WI38 (cell line): Measurements from ENCODE around the gene KRTDAP.
"Not testable (repeated sequence)": the region's sequence is repeated elsewhere in the genome, so short reads cannot be mapped to it uniquely, and the experiment has no call there.

Experiments
- H3K4me3 ChIP-seq: 2 replicates; pipeline ENCODE4 v1.5.1; 2011; ENCODE audit warnings: low read depth, mild to moderate bottlenecking, control low read depth, low read length
- TF ChIP-seq, protein P1 (sequence below): IDR thresholded peaks from 2 replicates; pipeline ENCODE4 v1.5.1; 2012; ENCODE audit warnings: low read depth, mild to moderate bottlenecking, control low read depth, low read length

The KRTDAP gene

DNA sequence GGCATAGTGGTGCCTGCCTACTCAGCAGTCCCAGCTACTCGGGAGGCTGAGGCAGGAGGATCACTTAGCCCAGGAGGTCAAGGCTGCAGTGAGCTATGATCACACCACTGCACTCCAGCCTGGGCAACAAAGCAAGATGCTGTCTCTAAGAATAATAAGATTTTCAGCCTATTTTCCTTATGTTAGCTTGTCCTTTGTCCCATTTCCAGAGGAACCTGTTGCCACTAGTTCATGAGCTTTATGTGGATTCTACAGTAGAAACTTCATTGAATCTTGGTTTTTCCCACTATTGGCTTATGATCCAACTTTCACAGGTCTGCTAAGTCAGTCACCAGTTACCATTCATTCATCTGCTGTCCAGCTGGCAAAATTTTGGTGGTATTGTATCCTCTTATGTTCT lies 24.0 kb downstream of the KRTDAP start:
- TF ChIP-seq, protein P1, sequence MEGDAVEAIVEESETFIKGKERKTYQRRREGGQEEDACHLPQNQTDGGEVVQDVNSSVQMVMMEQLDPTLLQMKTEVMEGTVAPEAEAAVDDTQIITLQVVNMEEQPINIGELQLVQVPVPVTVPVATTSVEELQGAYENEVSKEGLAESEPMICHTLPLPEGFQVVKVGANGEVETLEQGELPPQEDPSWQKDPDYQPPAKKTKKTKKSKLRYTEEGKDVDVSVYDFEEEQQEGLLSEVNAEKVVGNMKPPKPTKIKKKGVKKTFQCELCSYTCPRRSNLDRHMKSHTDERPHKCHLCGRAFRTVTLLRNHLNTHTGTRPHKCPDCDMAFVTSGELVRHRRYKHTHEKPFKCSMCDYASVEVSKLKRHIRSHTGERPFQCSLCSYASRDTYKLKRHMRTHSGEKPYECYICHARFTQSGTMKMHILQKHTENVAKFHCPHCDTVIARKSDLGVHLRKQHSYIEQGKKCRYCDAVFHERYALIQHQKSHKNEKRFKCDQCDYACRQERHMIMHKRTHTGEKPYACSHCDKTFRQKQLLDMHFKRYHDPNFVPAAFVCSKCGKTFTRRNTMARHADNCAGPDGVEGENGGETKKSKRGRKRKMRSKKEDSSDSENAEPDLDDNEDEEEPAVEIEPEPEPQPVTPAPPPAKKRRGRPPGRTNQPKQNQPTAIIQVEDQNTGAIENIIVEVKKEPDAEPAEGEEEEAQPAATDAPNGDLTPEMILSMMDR = no peak
- no peak overlapping the region for H3K4me3 ChIP-seq

DNA sequence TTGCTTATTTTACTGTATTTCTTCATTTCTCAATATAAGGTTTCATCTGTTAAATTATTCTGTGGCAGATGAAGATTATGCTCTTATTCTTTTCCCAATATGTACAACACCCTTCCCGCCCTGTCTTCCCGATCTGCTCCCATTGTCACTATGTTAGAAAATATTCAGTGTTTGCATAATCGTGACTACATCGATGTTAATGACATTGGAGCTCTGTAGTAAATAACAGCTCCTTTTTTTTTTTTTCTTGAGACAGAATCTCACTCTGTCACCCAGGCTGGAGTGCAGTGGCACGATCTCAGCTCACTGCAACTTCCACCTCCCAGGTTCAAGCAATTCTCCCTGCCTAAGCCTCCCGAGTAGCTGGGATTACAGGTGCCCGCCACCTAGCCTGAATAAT lies 27.3 kb downstream of the KRTDAP start:
- not testable (repeated sequence) for H3K4me3 ChIP-seq

DNA sequence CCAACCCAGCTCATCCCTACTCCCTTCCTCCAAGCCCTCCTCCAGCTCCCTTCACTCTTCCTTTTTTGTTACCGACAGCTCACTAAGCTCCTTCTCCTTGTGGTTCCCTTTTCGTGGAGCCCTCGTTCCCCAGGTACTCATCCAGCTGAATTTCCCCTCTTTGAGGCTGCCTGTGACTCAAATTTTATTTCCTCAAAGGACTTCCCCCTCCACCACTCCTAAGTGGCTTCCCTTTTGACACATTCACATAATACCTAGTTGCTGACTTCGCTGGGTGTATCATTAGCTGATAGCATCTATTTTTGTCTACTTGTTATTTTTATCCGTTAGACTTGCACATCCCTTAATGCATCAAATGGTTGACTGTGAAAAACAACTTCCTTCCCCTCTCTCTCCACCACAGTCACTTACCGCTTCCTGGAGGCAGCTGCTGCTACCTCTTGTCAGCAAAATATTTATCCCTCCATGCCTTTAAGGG lies 27.7 kb downstream of the KRTDAP start:
- TF ChIP-seq, protein P1 = no peak
- no peak overlapping the region for H3K4me3 ChIP-seq

DNA sequence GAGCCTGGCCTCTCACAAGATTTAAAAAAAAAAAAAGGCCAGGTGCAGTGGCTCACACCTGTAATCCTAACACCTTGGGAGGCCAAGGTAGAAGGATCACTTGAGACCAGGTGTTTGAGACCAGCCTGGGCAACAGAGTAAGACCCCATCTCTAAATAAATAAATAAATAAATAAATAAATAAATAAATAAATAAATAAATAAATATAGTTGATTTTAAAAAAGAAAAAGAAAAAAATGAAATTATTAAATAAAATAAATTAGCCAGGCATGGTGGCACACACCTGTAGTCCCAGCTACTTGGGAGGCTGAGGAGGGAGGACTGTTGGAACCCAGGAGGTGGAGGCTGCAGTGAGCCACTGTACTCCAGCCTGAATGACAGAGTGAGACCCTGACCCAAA lies 28.5 kb downstream of the KRTDAP start:
- H3K4me3 ChIP-seq = not testable (repeated sequence)

DNA sequence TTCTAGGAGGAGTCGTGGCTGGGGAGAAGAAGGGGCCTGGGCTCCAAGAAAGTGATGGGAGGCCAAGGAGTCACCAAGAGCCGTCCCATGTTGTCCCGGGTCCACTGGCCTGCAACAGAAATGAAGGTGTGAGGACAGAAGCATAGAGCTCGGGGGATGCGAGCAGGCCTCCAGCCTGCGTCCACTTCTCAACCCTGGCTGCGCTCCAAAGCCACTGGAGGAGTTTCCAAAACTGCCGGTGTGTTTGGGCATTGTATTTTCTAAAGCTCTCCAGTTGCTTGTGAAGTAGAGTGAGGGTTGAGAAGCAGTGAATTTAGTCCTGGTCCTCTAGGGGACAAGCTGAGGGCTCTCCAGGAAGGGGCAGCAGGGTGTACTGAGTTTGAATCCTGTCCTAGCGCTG lies 29.2 kb downstream of the KRTDAP start:
- TF ChIP-seq, protein P1 = no peak

DNA sequence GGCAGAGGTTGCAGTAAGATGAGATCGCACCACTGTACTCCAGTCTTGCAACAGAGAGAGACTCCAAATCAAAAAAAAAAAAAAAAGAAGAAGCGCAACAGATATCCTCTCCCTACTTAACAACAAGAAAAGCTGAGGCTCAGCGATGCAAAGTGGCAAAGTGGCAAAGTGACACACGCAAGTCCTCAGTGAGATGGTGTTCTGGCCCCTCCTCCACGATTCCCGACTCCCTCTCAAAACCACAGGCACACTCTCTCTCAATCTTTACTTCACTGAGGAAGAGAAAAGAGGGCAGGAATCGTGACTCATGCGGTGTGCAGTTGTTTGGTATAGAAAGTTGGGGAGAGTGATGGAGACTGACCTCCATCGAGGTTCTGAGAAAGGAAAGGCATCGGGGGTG lies 29.7 kb downstream of the KRTDAP start:
- TF ChIP-seq, protein P1 = no peak
- H3K4me3 ChIP-seq = no peak overlapping the region

More for the DNA sequence above, 29.2 kb downstream of the KRTDAP start:
- H3K4me3 ChIP-seq = no peak overlapping the region

DNA sequence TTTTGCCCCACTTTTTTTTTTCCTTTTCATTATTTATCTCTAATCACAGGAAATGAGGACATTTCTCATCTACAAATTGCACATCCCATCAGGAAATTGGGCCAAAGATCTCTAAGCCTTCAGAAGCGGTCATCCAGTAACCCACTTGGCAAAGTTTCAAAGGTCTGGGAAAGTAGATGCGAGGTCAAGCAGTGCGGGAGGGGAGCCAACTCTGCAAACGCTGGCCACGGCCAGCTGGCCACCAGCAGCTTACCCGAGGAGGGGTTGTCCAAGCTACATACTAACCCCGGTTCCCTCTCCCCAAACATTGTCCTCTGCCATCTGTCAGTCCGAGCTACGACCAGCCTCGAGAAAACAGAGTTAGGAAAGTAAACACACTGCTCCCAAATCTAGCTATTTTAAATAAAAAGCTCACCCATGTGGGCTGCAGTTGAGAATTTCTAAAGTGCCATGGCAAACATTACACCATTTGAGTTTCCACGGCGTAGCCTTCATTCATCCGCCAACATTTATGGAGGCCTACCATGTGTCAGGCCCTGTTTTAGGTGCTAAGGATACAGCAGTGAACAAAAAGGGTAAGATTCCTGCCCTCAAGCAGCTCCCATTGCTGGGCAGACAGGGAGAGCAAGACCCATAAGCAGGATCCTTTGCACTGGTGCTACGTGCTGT lies 30.7 kb downstream of the KRTDAP start:
- no peak overlapping the region for H3K4me3 ChIP-seq
- TF ChIP-seq, protein P1 = no peak

DNA sequence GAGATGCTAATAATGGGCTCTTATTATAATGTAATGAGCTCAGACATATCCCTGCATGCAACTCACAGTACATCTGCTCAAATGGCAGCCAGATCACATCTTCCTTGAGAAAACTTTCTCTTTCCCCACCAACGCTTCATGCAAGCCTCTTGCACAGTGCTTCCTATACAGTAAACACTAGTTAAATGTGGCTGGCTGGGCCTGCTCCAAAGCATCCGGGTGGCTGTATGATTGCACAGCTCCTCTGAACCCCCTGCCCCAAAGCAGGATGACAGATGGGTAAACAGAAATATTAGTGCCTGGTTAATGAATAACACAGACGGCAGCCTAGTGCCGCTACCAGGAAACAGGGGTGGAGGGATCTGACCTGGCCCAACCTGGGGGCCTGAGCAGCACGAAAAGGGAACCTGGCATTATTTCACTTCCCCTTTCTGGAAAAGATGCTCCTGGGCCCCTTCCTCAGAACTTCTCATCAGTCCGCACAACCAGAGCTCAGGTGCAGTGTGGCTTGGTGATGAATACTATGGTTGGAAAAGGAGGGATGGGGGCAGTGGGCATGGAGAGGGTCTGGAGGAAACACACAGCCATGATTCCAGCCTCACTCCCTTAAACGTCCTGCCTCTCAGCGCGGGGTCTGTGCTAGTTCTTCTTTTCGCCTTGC lies 31.4 kb downstream of the KRTDAP start:
- TF ChIP-seq, protein P1 = no peak
- no peak overlapping the region for H3K4me3 ChIP-seq
